Measurements from ENCODE around the gene LRFN5.
"Not testable (repeated sequence)": the region's sequence is repeated elsewhere in the genome, so short reads cannot be mapped to it uniquely, and the experiment has no call there.

The LRFN5 gene

GRCh38 chr14:41606532-41607303, at the start of gene LRFN5:
LRFN5 (plus strand) TSS chr14:41606876.
- peak; percentile 81 for FAIRE-seq
- peak; percentile 55 for DNase-seq (ENCODE audit: low spot score)

- FAIRE-seq (no peak), DNase-seq (ENCODE audit: low spot score) (no peak)
Measured at GRCh38 chr14:41558490-41558889, 48.2 kb upstream of the LRFN5 start.

- not testable (repeated sequence) for DNase-seq (ENCODE audit: low spot score); FAIRE-seq
Measured at GRCh38 chr14:41566864-41567263, 39.8 kb upstream of the LRFN5 start.

- no peak for FAIRE-seq
- no peak for DNase-seq (ENCODE audit: low spot score)
Measured at GRCh38 chr14:41568979-41569378, 37.7 kb upstream of the LRFN5 start.

- no peak for DNase-seq (ENCODE audit: low spot score)
- FAIRE-seq, result no peak
Measured at GRCh38 chr14:41570415-41571155, 36.1 kb upstream of the LRFN5 start.

GRCh38 chr14:41586237-41586636, 20.4 kb upstream of the LRFN5 start:
- DNase-seq (ENCODE audit: low spot score) (no peak), FAIRE-seq (no peak)

- DNase-seq (ENCODE audit: low spot score) (no peak), FAIRE-seq (no peak)
Measured at GRCh38 chr14:41597647-41598046, 9.0 kb upstream of the LRFN5 start.

- not testable (repeated sequence) for FAIRE-seq; DNase-seq (ENCODE audit: low spot score)
Measured at GRCh38 chr14:41599805-41600385, 6.8 kb upstream of the LRFN5 start.

- DNase-seq (ENCODE audit: low spot score), result peak; percentile 52
- no peak for FAIRE-seq
Measured at GRCh38 chr14:41604721-41605531, 1.8 kb upstream of the LRFN5 start.

GRCh38 chr14:41605550-41606281, 960 bp upstream of the LRFN5 start:
- FAIRE-seq, result no peak
- peak; percentile 6 for DNase-seq (ENCODE audit: low spot score)

- FAIRE-seq, result no peak
Measured at GRCh38 chr14:41606282-41606531, 469 bp upstream of the LRFN5 start.

GRCh38 chr14:41607304-41607775, 664 bp downstream of the LRFN5 start:
- no peak for FAIRE-seq
- DNase-seq (ENCODE audit: low spot score), result peak; percentile 16

More at GRCh38 chr14:41606282-41606531, 469 bp upstream of the LRFN5 start:
- no peak for DNase-seq (ENCODE audit: low spot score)

GRCh38 chr14:41607966-41608663, 1.4 kb downstream of the LRFN5 start:
- DNase-seq (ENCODE audit: low spot score) (peak; percentile 8), FAIRE-seq (no peak)

GRCh38 chr14:41608681-41609390, 2.2 kb downstream of the LRFN5 start:
- DNase-seq (ENCODE audit: low spot score) (no peak), FAIRE-seq (no peak)

GRCh38 chr14:41609704-41610183, 3.1 kb downstream of the LRFN5 start:
- DNase-seq (ENCODE audit: low spot score) (peak; percentile 25), FAIRE-seq (no peak)

- DNase-seq (ENCODE audit: low spot score) (no peak), FAIRE-seq (no peak)
Measured at GRCh38 chr14:41615011-41615595, 8.4 kb downstream of the LRFN5 start.

- no peak for DNase-seq (ENCODE audit: low spot score)
- FAIRE-seq, result no peak
Measured at GRCh38 chr14:41623736-41624135, 17.1 kb downstream of the LRFN5 start.

GRCh38 chr14:41629876-41630275, 23.2 kb downstream of the LRFN5 start:
- FAIRE-seq (no peak), DNase-seq (ENCODE audit: low spot score) (no peak)

- DNase-seq (ENCODE audit: low spot score) (no peak), FAIRE-seq (no peak)
Measured at GRCh38 chr14:41634286-41634685, 27.6 kb downstream of the LRFN5 start.

All from urothelium cell line (cell line).